Stimulated activated memory B cell treated with anti-CD40 and anti-IgM and Interleukin-4, amounts not matched to agents 10 μg/mL and 1 μg/mL and 100 μg/mL, for 72 hours (primary cell): Measurements from ENCODE around the gene TMEM45A.
"Not testable (repeated sequence)": the region's sequence is repeated elsewhere in the genome, so short reads cannot be mapped to it uniquely, and the experiment has no call there.

Experiments
- ATAC-seq: fragments of 150-1000 bp; cut with Tn5 transposase; 2 replicates; pipeline ENCODE4 v1.10.0; 2021
- H3K27ac Mint-ChIP-seq: one replicate; pipeline ENCODE4 v1.8.0; 2022; ENCODE audit warnings: mild to moderate bottlenecking, mixed read lengths
- H3K27me3 Mint-ChIP-seq: one replicate; pipeline ENCODE4 v1.8.0; 2022; ENCODE audit warnings: mixed read lengths
- H3K36me3 Mint-ChIP-seq: one replicate; pipeline ENCODE4 v1.8.0; 2022; ENCODE audit warnings: mixed read lengths
- H3K4me1 Mint-ChIP-seq: one replicate; pipeline ENCODE4 v1.8.0; 2022; ENCODE audit warnings: mixed read lengths
- H3K4me3 Mint-ChIP-seq: one replicate; pipeline ENCODE4 v1.8.0; 2022; ENCODE audit warnings: mild to moderate bottlenecking, moderate library complexity, mixed read lengths
- H3K9me3 Mint-ChIP-seq: one replicate; pipeline ENCODE4 v1.8.0; 2022; ENCODE audit warnings: mixed read lengths

TMEM45A gene

GRCh38 chr3:100538339-100538706 lies 45.9 kb downstream of the TMEM45A start:
- Mint-ChIP-seq H3K36me3 (no peaks in the 10 kb centered on the region), H3K27ac (no peak overlapping the region), H3K9me3 (peaks cover 8% of the 10 kb centered on the region), H3K27me3 (no peaks in the 10 kb centered on the region), H3K4me1 (no peaks in the 10 kb centered on the region), H3K4me3 (no peak overlapping the region)
- ATAC-seq, result no peak

- no peak overlapping the region for H3K4me3 Mint-ChIP-seq
- ATAC-seq, result no peak
- peaks cover 6% of the 10 kb centered on the region for H3K27me3 Mint-ChIP-seq
- peaks cover 8% of the 10 kb centered on the region for H3K9me3 Mint-ChIP-seq
- H3K4me1 Mint-ChIP-seq, result no peaks in the 10 kb centered on the region
- H3K36me3 Mint-ChIP-seq, result no peaks in the 10 kb centered on the region
- H3K27ac Mint-ChIP-seq, result no peak overlapping the region
Observed at GRCh38 chr3:100540791-100541334, 48.4 kb downstream of the TMEM45A start.

GRCh38 chr3:100541428-100541827 lies 49.0 kb downstream of the TMEM45A start:
- not testable (repeated sequence) for H3K27ac Mint-ChIP-seq, H3K9me3 Mint-ChIP-seq, H3K4me3 Mint-ChIP-seq, H3K27me3 Mint-ChIP-seq, ATAC-seq, H3K36me3 Mint-ChIP-seq, H3K4me1 Mint-ChIP-seq

- Mint-ChIP-seq H3K36me3 (no peaks in the 10 kb centered on the region), H3K4me1 (no peaks in the 10 kb centered on the region), H3K9me3 (peaks cover 8% of the 10 kb centered on the region), H3K27ac (no peak overlapping the region), H3K27me3 (peaks cover 9% of the 10 kb centered on the region), H3K4me3 (no peak overlapping the region)
- no peak for ATAC-seq
Observed at GRCh38 chr3:100545371-100545770, 53.0 kb downstream of the TMEM45A start.

- Mint-ChIP-seq H3K4me1 (no peaks in the 10 kb centered on the region), H3K36me3 (no peaks in the 10 kb centered on the region), H3K9me3 (peaks cover 5% of the 10 kb centered on the region), H3K27me3 (peaks cover 9% of the 10 kb centered on the region), H3K4me3 (no peak overlapping the region), H3K27ac (no peak overlapping the region)
- ATAC-seq, result no peak
Observed at GRCh38 chr3:100546020-100546744, 53.8 kb downstream of the TMEM45A start.

- Mint-ChIP-seq H3K4me1 (no peaks in the 10 kb centered on the region), H3K27me3 (peaks cover 9% of the 10 kb centered on the region), H3K4me3 (no peak overlapping the region), H3K27ac (no peak overlapping the region), H3K36me3 (no peaks in the 10 kb centered on the region), H3K9me3 (no peaks in the 10 kb centered on the region)
- ATAC-seq, result no peak
Observed at GRCh38 chr3:100548053-100548452, 55.6 kb downstream of the TMEM45A start.

GRCh38 chr3:100553618-100554372 lies 61.4 kb downstream of the TMEM45A start:
- Mint-ChIP-seq H3K36me3 (no peaks in the 10 kb centered on the region), H3K27me3 (no peaks in the 10 kb centered on the region), H3K4me1 (no peaks in the 10 kb centered on the region), H3K4me3 (no peak overlapping the region), H3K9me3 (no peaks in the 10 kb centered on the region), H3K27ac (no peak overlapping the region)
- no peak for ATAC-seq

GRCh38 chr3:100554373-100554676 lies 61.9 kb downstream of the TMEM45A start:
- Mint-ChIP-seq H3K36me3 (no peaks in the 10 kb centered on the region), H3K27me3 (no peaks in the 10 kb centered on the region), H3K9me3 (no peaks in the 10 kb centered on the region), H3K27ac (no peak overlapping the region), H3K4me3 (no peak overlapping the region), H3K4me1 (no peaks in the 10 kb centered on the region)
- no peak for ATAC-seq

- ATAC-seq, result no peak
- no peaks in the 10 kb centered on the region for H3K27me3 Mint-ChIP-seq
- no peak overlapping the region for H3K27ac Mint-ChIP-seq
- H3K4me1 Mint-ChIP-seq, result no peaks in the 10 kb centered on the region
- H3K4me3 Mint-ChIP-seq, result no peak overlapping the region
- H3K36me3 Mint-ChIP-seq, result no peaks in the 10 kb centered on the region
- H3K9me3 Mint-ChIP-seq, result no peaks in the 10 kb centered on the region
Observed at GRCh38 chr3:100556673-100557310, 64.4 kb downstream of the TMEM45A start.

- Mint-ChIP-seq H3K9me3 (no peaks in the 10 kb centered on the region), H3K27ac (no peak overlapping the region), H3K27me3 (no peaks in the 10 kb centered on the region), H3K4me3 (no peak overlapping the region), H3K36me3 (no peaks in the 10 kb centered on the region), H3K4me1 (no peaks in the 10 kb centered on the region)
- no peak for ATAC-seq
Observed at GRCh38 chr3:100558233-100558632, 65.8 kb downstream of the TMEM45A start.

GRCh38 chr3:100560426-100560825 lies 68.0 kb downstream of the TMEM45A start:
- Mint-ChIP-seq H3K36me3 (no peaks in the 10 kb centered on the region), H3K4me3 (no peak overlapping the region), H3K27ac (no peak overlapping the region), H3K9me3 (no peaks in the 10 kb centered on the region), H3K4me1 (no peaks in the 10 kb centered on the region), H3K27me3 (no peaks in the 10 kb centered on the region)
- ATAC-seq, result no peak

GRCh38 chr3:100561459-100562158 lies 69.2 kb downstream of the TMEM45A start:
- H3K4me3 Mint-ChIP-seq, result no peak overlapping the region
- H3K36me3 Mint-ChIP-seq, result no peaks in the 10 kb centered on the region
- H3K27me3 Mint-ChIP-seq, result no peaks in the 10 kb centered on the region
- H3K9me3 Mint-ChIP-seq, result no peaks in the 10 kb centered on the region
- ATAC-seq, result no peak
- H3K4me1 Mint-ChIP-seq, result no peaks in the 10 kb centered on the region
- H3K27ac Mint-ChIP-seq, result no peak overlapping the region

- Mint-ChIP-seq H3K27ac (no peak overlapping the region), H3K9me3 (no peaks in the 10 kb centered on the region), H3K36me3 (no peaks in the 10 kb centered on the region), H3K4me1 (no peaks in the 10 kb centered on the region), H3K27me3 (no peaks in the 10 kb centered on the region), H3K4me3 (no peak overlapping the region)
- no peak for ATAC-seq
Observed at GRCh38 chr3:100562224-100562857, 69.9 kb downstream of the TMEM45A start.

GRCh38 chr3:100563228-100563627 lies 70.8 kb downstream of the TMEM45A start:
- no peak overlapping the region for H3K4me3 Mint-ChIP-seq

GRCh38 chr3:100563652-100564211 lies 71.3 kb downstream of the TMEM45A start:
- Mint-ChIP-seq H3K4me1 (no peaks in the 10 kb centered on the region), H3K36me3 (no peaks in the 10 kb centered on the region), H3K9me3 (no peaks in the 10 kb centered on the region), H3K4me3 (no peak overlapping the region), H3K27me3 (no peaks in the 10 kb centered on the region), H3K27ac (no peak overlapping the region)
- ATAC-seq, result no peak

More at GRCh38 chr3:100563228-100563627, 70.8 kb downstream of the TMEM45A start:
- Mint-ChIP-seq H3K4me1 (no peaks in the 10 kb centered on the region), H3K9me3 (no peaks in the 10 kb centered on the region), H3K27ac (no peak overlapping the region), H3K36me3 (no peaks in the 10 kb centered on the region), H3K27me3 (no peaks in the 10 kb centered on the region)
- no peak for ATAC-seq
